Body of pancreas (tissue), 4 donors: ENCODE data around the gene TNFRSF4. TPM values are rescaled to one million over a fixed set of nuclear protein-coding genes. Genes with fewer than 3 reads are reported as not detected.
A peak's percentile ranks its signal among the peaks of the same experiment; 100 is the strongest.

Source experiments
- ATAC-seq: fragments of 150-250 bp; one replicate; pipeline ENCODE4 v1.9.1; 2016
- DNase-seq, 4 donors: peaks; one replicate each; pipeline ENCODE4 v3.0.0-alpha.2; 2019
- H3K27ac ChIP-seq, 4 donors: fragments of 200-600 bp; sonication (generic); 1 replicate in 3 of 4; 2 replicates in 1 of 4; pipeline versions ENCODE4 v1.5.1 to v1.6.1; 2016 to 2019; ENCODE audit warnings: mild to moderate bottlenecking in 1 of 4, mixed read lengths in 1 of 4, moderate library complexity in 1 of 4
- H3K27me3 ChIP-seq, 2 donors: fragments of 200-600 bp; sonication (generic); one replicate each; pipeline ENCODE4 v1.6.0; 2016; ENCODE audit warnings: mild to moderate bottlenecking in 1 of 2
- H3K36me3 ChIP-seq, 2 donors: fragments of 200-600 bp; sonication (generic); replicated peaks in 1 of 2; 2 replicates each; pipeline ENCODE4 v1.5.1; 2016; ENCODE audit warnings: low read depth in 2 of 2; ENCODE audit not compliant: insufficient read depth in 1 of 2
- H3K4me1 ChIP-seq: fragments of 200-600 bp; sonication (generic); one replicate; pipeline ENCODE4 v1.6.0; 2016
- H3K4me3 ChIP-seq, 2 donors: fragments of 200-600 bp; sonication (generic); 1 replicate in 1 of 2; 2 replicates in 1 of 2; pipeline ENCODE4 v1.5.1; 2016 to 2019
- H3K9me3 ChIP-seq, 3 donors: fragments of 200-600 bp; sonication (generic); 1 replicate in 2 of 3; 2 replicates in 1 of 3; pipeline ENCODE4 v1.5.1; 2016
- CTCF ChIP-seq, 7 experiments: fragments of 450-650 bp in 4 of 7; fragments of 200-600 bp in 3 of 7; sonication (generic) in 3 of 7; IDR thresholded peaks; one replicate each; pipeline ENCODE4 v1.5.1; 2016 to 2019; ENCODE audit warnings: antibody characterized with exemption in 7 of 7
- POLR2A ChIP-seq, 3 donors: fragments of 450-650 bp; IDR thresholded peaks; one replicate each; pipeline ENCODE4 v1.6.1; 2016; ENCODE audit warnings: antibody characterized with exemption in 3 of 3, mild to moderate bottlenecking in 2 of 3
- WGBS, 2 donors: methylation state at CpG; one replicate each; pipeline ENCODE4 v1.1.5; 2017; 5-methylcytosine and 5-hydroxymethylcytosine counted together
- intact Hi-C: fragments of 100-400 bp; cut with DNase I; formaldehyde crosslinking; loops from one replicate; pipeline ENCODE4 v1.15.1; 2023
- total RNA-seq, 2 donors: library from RNA; depleted of rRNA; stranded (reverse); fragments of >200 nt; gene quantifications; one replicate each; pipeline ENCODE4 v1.1.0, GENCODE V29; 2016

Gene TNFRSF4
- total RNA-seq, 2 donors from 2014 or later = 0.99 to 2.6 TPM

GRCh38 chr1:1202831-1203560 is 11.0 kb downstream of the TNFRSF4 start:
- no peak for DNase-seq
- H3K4me1 ChIP-seq = peaks cover 21% of the 10 kb centered on the region
- peaks cover 0 to 28% of the 10 kb centered on the region in 2 donors for H3K27me3 ChIP-seq
- WGBS, 2 donors = 61 to 65% methylated on average over 10 to 14 of the region's 27 CpGs
- H3K36me3 ChIP-seq = no peaks in the 10 kb centered on the region
- TF ChIP-seq POLR2A (IDR thresholded peaks at IDR 0.05) = no peak
- TF ChIP-seq CTCF (IDR thresholded peaks at IDR 0.05) = no peak
- intact Hi-C loops = no loop called here
- no peak overlapping the region for H3K4me3 ChIP-seq
- H3K27ac ChIP-seq = no peak overlapping the region
- ATAC-seq = no peak
- H3K9me3 ChIP-seq = no peaks in the 10 kb centered on the region

- intact Hi-C loops = no loop called here
- TF ChIP-seq POLR2A (IDR thresholded peaks at IDR 0.05) = no peak
- TF ChIP-seq CTCF (IDR thresholded peaks at IDR 0.05) = no peak
- Histone ChIP-seq H3K4me1 (peaks cover 14% of the 10 kb centered on the region), H3K27ac (no peak overlapping the region), H3K27me3 (peaks cover 0 to 16% of the 10 kb centered on the region in 2 donors), H3K4me3 (peak overlapping the region; percentile 9 to 17), H3K36me3 (no peaks in the 10 kb centered on the region), H3K9me3 (no peaks in the 10 kb centered on the region)
- ATAC-seq = peak; percentile 33
- peak in 3 of 4 donors; percentile 25 to 44 (median 44) for DNase-seq
- 2% methylated on average over 57 of the region's 109 CpGs; no CpG with 5 or more reads in 1 of the 2 donors for WGBS, 2 donors
These were observed 12.8 kb downstream of the TNFRSF4 start for GRCh38 chr1:1200876-1201810.

DNA sequence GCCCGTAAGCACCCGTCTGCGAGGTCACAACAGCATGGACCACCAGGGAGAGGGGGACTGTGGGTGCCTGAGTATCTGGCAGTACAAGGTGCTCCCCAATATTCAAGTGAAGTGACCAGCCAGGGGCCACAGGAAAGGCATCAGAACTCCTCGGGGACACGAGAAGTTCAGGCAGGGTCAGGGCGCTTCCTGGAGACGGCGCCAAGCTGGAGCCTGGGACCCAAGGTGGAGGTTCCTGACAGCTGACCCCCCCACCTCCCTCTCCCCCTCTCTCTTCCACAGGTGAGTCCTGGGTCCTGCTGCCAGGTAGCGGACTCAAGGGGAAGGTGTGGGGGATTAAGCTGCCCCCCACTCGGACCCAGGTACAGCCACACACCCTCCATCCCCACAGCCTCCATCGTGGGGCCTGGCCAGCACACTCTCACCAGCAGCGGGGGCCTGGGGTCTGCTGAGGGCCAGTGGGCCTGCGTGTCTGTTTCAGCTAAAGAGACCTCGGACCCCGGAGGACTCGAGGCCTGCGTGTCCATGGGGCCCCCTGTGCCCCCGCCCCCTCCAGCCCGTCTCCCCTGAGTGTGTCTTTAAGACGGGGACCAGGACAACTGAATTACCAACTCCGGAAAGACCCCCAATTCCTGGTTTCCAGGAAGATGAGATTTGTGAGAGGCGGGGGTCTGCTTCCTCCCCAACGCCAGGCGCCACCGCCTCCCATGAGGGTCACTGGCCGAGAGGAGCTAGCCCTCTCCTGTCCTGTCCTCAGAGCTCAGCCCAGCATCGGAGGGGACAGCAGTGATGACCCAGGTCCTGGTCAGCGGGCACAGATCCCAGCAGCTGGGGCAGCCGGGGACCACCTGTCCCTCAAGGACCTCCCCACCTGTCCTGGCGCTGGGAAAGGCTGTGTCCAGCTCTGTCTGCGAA is 13.7 kb downstream of the TNFRSF4 start:
- peaks cover 11% of the 10 kb centered on the region for H3K4me1 ChIP-seq
- intact Hi-C loops = no loop called here
- H3K27ac ChIP-seq = no peak overlapping the region
- TF ChIP-seq CTCF (IDR thresholded peaks at IDR 0.05) (no peak), POLR2A (IDR thresholded peaks at IDR 0.05) (no peak)
- H3K36me3 ChIP-seq = no peaks in the 10 kb centered on the region
- H3K9me3 ChIP-seq = no peaks in the 10 kb centered on the region
- ATAC-seq = no peak
- H3K27me3 ChIP-seq = peaks cover 0 to 13% of the 10 kb centered on the region in 2 donors
- no peak for DNase-seq
- H3K4me3 ChIP-seq = no peak overlapping the region
- 62 to 77% methylated on average over 8 to 31 of the region's 31 CpGs for WGBS, 2 donors

GRCh38 chr1:1199141-1199960 is 14.6 kb downstream of the TNFRSF4 start:
- TF ChIP-seq POLR2A (IDR thresholded peaks at IDR 0.05) = no peak
- no peak for TF ChIP-seq CTCF (IDR thresholded peaks at IDR 0.05)
- ATAC-seq = no peak
- no peak for DNase-seq
- Histone ChIP-seq H3K4me1 (peaks cover 11% of the 10 kb centered on the region), H3K36me3 (no peaks in the 10 kb centered on the region), H3K9me3 (no peaks in the 10 kb centered on the region), H3K27me3 (peaks cover 0 to 13% of the 10 kb centered on the region in 2 donors), H3K27ac (no peak overlapping the region), H3K4me3 (no peak overlapping the region)
- intact Hi-C loops = no loop called here
- WGBS, 2 donors = 60 to 82% methylated on average over 2 to 22 of the region's 22 CpGs
